ENCODE measurements around the gene ELL2.
A peak's percentile ranks its signal among the peaks of the same experiment; 100 is the strongest.

Gene ELL2

DNA sequence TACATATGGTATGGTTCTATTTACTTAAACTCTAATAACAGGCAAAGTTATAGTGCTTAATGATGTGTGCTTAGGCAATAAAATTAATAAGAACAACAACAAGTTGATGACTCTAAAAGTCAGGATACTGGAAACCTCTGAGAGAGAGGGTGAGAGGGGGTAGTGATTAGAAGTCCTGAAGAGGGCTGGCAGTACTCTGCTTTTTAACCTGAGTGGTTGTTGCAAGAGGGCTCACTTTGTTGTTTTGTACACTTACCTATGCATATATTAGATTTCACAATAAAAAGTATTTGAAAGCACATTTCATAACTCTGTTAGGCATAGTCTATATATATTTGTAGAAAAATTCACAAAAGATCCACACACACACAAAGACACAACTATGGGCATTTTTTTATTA, 21.4 kb upstream of the ELL2 start:
- no peak for DNase-seq (ENCODE audit: low read depth)

DNA sequence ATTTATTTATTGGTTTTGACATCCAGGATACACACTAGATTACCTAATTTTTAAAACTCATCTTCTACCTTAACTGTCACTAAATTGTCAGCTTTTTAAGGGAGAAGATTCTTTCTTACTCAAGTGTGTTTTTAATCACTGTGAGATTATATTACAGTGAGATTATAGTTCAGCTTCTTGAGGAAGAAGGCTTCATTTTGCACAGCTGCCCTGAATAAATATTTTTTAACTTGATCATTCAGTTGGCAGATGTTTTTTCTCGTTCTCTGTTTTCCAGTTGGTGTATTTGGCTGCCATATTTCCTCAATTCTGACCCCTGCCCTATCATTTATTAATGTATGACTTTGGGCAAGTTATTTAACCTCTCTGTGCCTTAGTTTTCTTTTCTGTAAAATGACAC, 15.0 kb upstream of the ELL2 start:
- DNase-seq (ENCODE audit: low read depth): no peak

DNA sequence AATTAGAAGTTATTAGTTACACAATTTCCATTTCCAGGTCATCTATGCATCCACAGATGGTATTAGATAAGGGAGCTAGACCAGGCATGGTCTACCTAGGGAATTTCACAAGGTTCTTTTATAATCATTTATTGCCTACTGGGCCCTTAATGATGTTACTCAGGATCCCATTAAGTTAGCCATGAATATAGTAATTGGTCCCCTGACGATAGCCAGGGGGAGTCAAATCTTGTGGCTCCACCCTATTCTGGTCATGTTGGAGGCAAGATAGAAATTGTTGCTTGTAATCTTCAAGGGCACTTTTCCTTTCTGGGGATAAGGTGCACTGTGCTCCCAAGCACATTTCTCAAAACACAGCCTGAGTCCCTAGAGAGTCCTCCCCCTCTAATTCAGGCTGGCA, 14.1 kb upstream of the ELL2 start:
- DNase-seq (ENCODE audit: low read depth): no peak

DNA sequence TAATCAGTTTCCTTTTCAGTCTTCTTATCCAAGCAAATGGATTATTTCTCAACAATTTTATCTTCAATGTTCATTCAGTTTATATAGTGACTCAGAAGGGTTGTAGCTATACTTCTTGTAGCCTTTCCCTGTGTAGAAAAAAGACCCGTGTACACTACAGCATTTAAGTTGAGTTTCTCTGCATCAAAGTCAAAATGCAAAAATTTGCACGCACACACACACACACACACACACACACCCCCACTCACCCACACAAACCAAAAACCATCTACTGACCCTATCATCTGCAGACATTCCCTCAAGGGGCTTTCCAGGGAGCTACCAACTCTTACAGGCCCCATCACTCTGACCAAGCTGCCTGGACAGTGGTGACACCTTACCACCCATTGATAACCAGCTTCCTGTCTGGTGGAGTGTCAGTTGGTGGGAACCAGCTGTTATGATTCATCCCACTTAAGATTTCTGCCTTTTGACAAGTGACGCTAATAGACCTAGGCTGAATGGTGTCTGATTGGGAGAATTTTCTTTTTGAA, 12.2 kb upstream of the ELL2 start:
- no peak for DNase-seq (ENCODE audit: low read depth)

DNA sequence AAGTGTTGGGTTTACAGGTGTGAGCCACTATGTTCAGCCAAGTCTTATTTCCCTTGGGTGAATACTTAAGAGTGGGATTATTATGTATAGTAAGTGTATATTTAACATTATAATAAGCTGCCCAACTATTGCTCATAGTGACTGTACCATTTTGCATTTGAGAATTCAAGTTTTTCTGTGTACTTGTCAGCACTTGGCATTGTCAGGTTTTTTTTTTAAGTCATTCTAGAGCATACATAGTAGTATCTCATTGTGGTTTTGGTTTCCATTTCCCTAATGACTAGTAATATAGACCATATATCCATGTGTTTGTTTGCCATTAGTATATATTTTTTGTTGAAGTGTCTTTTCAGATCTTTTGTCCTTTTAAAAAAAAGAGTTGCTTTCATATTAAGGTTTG, 10.5 kb upstream of the ELL2 start:
- no peak for DNase-seq (ENCODE audit: low read depth)

DNA sequence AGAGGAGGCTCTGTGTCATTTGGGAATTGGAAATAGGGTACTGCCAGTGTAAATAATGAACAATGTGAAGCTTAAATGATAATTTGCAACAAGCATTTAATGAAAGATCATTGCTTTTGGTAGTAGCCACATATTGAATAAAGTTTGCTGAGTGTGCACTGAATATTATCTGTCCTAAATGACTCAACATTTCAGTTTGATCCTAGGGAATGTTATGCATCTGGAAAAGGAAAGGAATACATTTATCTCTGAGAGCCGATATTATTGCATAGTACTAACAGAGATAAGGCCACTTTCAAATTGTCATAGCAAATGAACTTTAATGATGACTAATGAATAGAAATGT, 8.7 kb upstream of the ELL2 start:
- no peak for DNase-seq (ENCODE audit: low read depth)

DNA sequence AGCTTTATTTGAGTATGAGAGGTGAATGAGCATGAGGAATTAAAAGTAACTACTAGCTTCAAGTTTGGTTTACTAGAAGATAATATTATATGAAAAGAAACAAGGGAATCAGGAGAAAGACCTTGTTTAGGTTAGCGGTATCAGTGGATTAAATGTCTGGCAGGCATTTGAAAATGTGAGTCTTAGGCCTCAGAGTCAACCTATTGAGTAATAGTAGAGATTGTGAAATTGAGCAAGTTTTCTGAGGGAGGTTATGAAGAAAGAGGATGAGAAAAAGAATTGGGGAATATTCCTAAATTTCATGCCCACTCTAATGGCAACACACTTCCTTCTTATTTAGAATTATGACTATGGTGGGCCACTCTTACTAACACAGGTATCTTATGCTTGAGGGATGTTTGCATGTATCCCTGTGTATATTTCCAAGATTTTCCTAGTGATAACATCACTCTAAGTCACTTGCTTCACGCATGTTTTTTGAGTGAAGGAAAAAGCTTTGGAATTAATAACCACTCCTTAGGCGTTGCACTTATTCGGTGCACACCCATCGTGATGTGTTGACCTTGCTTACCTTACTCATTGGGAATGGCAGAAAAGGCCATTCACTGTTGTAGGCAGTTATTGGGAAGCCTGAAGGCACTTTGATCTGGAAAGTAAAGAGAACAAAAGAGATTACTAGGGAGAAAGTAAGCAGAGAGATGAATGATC, 8.2 kb upstream of the ELL2 start:
- DNase-seq (ENCODE audit: low read depth): peak; percentile 35

DNA sequence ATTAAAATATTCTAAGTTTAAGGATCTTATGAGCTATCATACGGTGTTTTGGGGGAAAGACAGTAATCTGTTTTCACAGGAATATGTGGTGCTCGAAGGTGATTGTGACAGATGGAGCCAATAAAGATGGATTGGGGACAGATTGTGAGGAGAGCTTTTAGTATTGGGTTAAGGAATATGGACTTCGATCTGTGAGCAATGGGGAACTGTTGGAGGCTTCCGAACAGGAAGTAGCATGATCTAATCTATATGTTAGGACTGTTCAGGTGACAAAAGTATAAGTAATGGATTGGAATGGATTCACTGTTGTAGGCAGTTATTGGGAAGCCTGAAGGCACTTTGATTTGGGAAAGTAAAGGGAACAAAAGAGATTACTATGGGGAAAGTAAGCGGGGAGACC, 7.4 kb upstream of the ELL2 start:
- no peak for DNase-seq (ENCODE audit: low read depth)

DNA sequence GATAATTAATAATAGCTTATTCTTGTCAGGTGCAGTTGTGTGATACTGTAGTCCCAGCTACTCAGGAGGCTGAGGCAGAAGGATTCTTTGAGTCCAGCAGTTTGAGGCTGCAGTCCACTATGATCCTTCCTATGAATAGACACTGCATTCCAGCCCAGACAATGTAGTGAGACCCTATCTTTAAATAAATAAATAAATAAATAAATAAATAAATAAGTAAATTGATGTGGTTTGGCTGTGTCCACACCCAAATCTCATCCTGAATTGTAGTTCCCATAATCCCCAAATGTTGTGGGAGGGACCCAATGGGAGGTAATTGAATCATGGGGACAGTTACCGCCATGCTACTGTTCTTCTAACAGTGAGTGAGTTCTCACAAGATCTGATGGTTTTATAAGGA, 5.6 kb upstream of the ELL2 start:
- no peak for DNase-seq (ENCODE audit: low read depth)

DNA sequence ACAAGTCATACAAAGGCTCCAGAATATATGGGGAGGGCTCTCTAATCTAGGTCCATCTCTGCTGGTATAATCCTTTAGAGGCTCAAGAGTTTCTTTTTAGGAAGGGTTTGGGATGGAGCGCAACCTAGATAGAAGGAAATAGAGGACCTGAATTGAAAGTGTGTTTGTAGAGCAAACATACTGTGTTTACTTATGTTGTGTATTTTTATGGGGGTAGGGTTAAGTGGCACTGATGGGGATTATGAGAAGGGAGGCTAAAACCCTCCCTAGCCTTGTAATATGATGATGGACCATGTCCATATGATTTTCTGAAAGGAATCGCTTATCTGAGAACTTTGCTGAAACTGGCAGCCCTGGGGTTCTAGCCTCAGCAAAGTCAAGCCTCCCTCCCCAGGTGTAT, 4.4 kb upstream of the ELL2 start:
- no peak for DNase-seq (ENCODE audit: low read depth)

DNA sequence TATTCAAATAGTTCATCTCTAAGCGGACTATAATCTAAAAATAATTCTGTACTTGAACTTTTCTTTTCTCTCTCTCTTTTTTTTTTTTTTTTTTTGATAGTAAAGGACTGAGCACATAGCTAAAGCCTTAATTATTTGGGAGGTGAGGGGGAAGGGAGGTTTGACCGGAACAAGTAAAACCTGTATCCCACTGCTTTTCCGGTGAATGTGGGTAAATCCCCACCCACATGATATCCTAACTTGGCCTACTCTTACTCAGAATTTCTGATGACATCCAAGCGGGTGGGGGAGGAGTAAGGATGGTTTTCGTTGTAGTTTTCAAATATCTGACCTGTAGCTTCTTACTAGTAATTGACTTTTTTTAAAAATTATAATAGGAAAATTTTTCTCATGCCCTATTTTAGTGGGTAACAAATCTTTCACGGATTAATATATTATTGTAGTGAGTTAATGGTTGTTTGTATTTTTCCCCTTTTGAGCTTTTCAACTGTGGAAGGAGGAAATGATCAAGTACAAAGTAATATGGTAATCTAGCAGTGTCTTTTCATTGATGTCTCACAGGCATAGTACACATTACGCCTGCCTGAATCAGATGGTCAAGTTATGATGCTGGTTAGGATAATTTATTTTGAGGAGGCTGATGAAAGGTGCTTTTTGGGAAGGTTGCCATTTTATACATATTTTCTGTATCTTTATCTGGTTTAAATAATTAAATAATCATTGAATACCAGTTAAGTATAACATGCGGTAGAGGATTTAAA, 2.2 kb upstream of the ELL2 start:
- no peak for DNase-seq (ENCODE audit: low read depth)

DNA sequence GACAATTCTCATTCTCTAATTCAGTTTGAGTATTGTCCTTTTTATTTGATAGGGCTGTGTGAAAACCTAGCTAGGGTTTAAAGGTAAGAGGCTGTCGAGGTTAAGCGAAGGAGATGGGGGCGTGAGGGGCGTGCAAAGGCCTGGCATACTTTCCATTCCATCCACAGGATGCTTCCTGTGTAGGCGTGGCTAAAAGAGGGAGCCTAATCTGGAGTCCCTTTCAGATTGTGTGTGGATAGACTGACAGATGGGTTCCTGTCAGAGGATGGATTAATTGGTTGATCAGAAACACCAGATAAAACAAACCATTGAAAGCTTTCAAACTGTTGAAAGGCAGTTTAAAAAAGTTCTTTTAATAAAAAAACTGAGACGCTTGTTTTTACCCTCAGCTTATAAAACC, 1.1 kb upstream of the ELL2 start:
- no peak for DNase-seq (ENCODE audit: low read depth)

DNA sequence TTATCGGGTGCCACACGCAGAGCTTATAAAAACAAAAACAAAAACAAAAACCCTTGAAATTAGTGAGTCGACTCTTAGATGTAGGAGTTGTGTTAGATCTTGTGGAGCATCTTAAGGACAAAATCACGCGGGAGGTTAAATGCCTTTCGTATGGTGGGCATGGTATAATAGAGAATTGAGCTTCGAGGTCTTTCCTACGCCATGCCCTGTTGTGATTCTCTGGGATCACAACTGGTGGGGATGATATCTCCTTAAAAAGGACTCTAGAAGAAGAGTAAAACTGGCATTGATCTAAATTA, 773 bp upstream of the ELL2 start:
- no peak for DNase-seq (ENCODE audit: low read depth)

DNA sequence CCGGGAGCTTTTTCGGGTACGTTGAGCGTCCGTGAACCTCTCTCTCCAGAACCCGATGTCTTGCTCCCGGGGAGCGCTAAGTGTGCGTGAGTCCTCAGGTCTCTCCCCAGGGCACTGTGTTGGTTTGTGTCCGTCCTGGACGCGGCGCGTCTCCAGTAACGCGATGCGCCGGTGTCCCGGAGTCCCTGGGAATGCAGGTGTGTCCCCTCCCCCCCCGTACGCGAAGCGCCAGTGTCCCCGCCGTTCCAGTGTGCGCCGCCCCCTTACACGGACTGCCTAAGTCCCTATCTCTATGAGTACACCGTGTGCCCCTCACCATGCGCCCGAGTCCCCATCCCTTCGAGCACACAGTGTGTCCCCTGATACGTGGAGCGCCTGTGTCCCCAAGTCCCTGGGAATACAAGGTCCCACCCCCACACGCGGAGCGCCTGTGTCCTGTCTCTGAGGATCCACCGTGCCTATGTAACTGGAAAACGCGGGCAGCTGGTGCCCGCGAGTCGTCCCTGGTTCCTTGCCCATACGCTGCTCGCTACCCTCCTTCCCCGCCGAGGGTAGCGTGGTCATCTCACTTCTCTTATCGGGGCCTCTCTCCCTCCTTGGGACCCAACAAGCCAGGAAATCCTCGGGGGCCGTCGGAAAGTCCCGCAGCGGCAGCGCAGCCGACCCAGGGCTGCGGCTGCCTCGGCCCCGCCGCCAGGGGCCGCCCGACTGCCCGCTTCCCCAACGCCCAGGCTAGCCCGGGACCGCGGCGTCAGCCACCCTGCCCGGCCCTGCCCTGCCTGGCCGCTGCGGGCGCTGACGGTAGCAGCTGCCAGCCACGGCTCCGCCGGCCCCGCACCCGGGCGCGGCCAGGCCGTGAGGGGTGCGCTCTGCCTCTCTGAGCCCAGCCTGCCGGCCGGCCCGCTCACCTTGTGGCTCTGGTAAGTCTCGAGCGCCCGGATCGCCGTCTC, 709 bp downstream of the ELL2 start:
- DNase-seq (ENCODE audit: low read depth): peak; percentile 70

DNA sequence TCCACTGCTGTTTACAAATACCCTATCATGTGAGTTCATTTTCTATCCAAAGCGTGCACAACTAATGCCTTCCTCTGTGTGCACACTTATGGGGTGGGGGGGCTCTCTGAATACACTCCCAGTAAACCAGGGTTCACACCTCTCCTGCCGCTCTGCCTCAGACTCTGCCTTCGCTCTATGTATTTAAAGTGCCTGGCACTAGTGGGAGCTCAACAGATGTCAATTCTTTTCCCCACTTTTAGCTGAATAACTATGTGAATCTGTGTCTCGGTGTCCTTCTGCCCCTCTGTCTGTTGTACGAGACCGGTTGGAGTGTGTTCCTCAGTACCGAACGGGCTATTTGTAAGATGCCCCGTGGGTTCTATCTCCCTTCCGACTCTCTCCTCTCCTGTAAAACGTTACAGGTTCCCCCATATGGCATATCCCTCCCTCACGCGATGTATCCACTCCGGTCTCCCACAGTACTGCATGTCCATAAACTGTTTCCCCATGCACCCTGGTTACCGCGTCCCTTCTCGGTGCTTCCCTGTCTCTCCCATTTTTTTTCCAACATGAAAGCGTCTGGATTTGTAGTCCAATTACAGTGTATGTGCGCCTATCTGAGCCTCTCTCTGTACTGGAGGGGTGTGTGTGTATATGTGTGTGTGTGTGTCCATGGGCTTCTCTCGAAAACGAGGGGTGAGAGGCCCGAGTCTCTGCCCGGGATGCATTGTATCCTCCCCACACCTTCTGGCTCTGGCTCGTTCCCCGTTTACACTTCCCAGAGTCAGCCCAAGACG, 1.6 kb downstream of the ELL2 start:
- DNase-seq (ENCODE audit: low read depth): no peak

DNA sequence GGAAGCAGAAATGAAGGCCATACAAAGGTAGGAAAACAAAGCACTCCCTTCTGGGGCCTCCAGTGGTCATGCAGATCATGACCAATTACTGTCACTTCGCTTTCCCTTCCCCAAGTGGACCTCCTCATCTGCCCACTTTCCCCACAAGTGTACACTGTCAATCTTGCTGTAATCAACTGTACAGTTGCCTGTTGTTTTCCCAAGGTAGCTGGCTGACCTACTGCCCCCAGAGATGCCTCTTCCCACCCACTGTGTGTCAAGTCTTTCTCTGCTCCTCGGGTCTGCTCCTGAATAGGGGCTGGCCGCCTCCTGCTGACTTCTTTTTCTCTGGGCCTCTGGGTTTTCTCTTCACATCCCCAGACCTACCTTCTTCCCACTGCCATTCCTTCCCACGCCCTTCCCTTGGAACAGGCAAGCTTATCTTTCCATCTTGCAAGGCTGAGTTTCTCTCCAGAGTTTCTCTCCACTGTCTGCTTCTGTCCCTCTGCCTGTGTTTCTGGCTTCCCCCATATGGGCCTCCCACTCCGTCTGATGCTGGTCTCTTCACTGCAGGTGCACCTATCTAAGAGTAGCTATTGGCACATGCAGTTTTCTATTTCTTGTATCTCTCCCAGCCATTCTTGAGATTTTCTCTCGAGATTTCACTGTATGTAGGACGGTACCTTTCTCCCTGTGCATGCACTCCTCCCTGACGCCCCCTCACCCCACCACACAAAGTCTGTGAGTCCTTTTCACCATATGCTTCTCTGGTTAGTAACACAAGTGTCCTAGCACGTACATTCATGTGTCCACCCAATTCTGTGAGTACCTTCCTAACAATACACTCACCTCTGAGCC, 2.4 kb downstream of the ELL2 start:
- DNase-seq (ENCODE audit: low read depth): no peak

DNA sequence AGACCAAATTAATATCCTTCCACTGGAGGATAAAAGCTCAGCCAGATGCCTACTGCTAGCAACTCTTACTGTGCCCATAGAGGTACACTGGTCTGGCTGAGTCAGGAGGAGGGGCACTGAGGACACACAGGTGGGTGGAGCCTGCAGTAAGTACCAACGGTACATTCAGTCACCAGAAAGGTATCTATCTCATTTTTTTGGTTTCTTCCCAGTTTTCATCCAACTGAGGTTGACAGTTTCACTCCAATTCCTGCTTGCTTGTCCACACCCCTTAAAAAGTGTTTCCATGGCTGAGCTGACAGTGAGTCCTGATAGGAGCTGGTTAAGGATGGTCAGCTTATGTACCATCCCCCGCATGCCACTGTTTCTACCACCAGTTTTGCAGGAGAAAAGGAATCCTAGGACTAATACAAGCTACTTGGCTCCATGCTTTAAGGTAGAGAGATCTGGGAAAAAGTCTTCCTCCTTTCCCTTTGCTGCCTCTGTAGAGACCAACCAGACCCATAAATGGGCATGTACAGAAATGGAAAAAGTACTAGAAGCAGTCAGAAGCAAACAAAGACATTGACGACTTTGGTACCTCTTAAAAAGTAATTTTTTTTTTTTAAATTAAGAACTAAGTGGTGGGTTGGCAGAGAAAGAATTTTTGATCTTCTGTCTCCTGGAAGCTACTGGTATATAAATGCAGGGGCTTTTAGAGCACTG, 3.2 kb downstream of the ELL2 start:
- no peak for DNase-seq (ENCODE audit: low read depth)

DNA sequence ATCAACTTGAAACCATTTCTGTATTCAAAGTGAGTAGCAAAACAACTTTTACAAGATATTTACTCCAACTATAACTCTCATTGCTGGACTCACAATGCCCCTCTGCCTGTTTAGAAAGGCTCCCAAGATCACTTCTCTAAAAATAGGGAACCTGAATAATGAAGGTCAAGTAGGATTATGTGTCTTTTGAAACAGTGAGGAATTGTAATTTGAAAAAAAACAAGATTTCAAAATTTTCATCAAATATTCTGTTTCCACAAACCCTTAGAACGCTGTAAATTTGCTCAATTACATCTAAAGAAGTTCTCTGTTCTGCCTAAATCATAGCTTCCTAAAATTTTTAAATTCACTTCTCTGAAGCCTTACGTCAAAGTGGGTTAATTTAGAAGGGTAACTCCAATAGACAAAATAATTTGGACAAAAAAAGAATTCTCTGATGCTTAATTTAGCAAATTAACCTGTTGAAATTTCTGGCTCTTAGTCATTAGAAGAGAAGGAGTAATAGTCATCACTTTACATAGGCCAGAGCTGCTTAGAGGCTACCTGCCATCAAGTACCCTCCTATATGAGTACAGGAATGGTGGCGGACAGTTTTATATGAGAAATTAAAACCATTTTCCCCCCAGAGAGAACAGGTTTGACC, 4.0 kb downstream of the ELL2 start:
- DNase-seq (ENCODE audit: low read depth): no peak

DNA sequence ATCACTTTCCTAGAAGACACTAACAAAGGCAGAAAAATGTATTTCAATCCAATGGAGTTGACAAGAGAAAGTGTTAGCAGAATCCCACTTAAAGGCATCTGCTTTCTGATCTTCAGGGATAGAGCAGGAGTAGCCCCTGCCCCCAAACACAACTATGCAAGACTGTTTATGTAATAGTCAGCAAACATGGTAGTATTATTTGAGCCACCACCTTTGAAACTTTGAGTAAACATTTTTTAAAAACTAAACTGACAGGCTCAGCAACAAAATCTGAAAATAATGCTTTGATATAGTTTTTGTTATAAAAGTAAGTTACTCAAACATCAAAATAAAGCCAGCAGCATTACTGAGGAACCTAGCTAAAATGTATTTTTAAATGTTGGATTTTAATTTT, 4.8 kb downstream of the ELL2 start:
- DNase-seq (ENCODE audit: low read depth): no peak
